Mucosa of descending colon (tissue), 3 donors: ENCODE measurements around the gene VAT1L. TPM values are rescaled to one million over a fixed set of nuclear protein-coding genes. Genes with fewer than 3 reads are reported as not detected.

Experiments
- ATAC-seq: fragments of 200-7000 bp; cut with Tn5 transposase; one replicate; pipeline ENCODE4 v1.9.1; 2020; ENCODE audit warnings: mild to moderate bottlenecking, moderate library complexity
- DNase-seq, 3 donors: peaks; one replicate each; pipeline ENCODE4 v3.0.0-alpha.2; 2020
- H3K36me3 ChIP-seq: fragments of 200-600 bp; one replicate; pipeline ENCODE4 v1.8.0; 2021; ENCODE audit warnings: low read depth, mild to moderate bottlenecking
- H3K4me1 ChIP-seq: fragments of 200-600 bp; one replicate; pipeline ENCODE4 v1.8.0; 2021; ENCODE audit warnings: low read depth, mild to moderate bottlenecking
- H3K4me3 ChIP-seq: fragments of 200-600 bp; one replicate; pipeline ENCODE4 v1.8.0; 2021; ENCODE audit warnings: mild to moderate bottlenecking
- H3K9me3 ChIP-seq: fragments of 200-600 bp; one replicate; pipeline ENCODE4 v1.8.0; 2021; ENCODE audit warnings: mild to moderate bottlenecking
- intact Hi-C, 2 donors: fragments of 100-400 bp; cut with DNase I in 1 of 2; cut with micrococcal nuclease in 1 of 2; formaldehyde crosslinking; loops; one replicate each; pipeline versions ENCODE4 v1.11.0 to v1.11.1; 2022; cut with DNase I, micrococcal nuclease
- total RNA-seq, 3 donors: library from RNA; stranded (reverse); fragmentation: NEBNext Ultra II Directional in 2 of 3; extraction: Animal tissue kit (Norgen Biotek cat#: 25700) in 2 of 3; gene quantifications; one replicate each; pipeline versions ENCODE4 v1.2.1 to v1.2.4, GENCODE V29; 2021 to 2023
- TF ChIP-seq, protein P1 (sequence below): fragments of 200-600 bp; IDR thresholded peaks from one replicate; pipeline ENCODE4 v1.8.0; 2022; ENCODE audit warnings: antibody characterized with exemption, mild to moderate bottlenecking
- donor health status: DM: no; HTN: no; CAD: no; lungs with moderate emphysema.
- donor health status: DM: no; HTN: no; CAD: no.
- donor health status: DM: no; HTN: yes; CAD: no.

Gene VAT1L
- total RNA-seq, 3 donors from 2014 or later: 0.84 to 8.7 (median 0.84) TPM

DNA sequence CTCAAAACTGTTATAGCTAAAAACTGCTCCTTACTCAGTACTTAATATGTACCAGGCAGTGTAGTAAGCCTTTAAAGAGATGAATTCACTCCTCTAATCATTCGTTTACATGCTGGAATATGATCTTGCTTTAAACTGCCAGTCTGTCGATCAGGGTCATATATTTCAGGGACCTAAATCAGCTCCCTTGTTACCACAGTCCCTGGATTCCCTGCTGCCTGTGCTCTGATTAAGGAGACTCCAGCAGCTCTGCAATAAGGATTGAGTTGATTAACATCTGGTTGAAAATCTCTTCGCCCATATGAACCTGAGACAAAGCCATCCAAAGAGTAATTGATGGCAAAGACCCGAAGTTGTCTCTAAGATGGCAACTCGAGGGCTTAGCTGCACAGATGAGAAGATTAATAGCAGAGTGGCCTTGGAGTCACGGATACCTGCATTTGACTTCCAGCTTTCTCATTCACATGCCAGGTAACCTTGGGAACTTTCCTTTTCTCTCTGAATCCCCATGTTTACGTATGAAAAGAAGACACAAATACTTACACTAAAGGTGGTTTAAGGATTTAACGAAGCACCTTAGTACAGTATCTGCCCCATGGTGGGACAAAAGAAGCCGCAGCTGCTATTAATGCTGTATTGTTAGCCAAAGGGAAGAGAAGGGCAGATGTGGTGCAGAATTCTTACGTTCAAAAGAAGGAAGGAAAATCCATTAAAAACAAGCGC lies 68.2 kb downstream of the VAT1L start:
- TF ChIP-seq, protein P1, sequence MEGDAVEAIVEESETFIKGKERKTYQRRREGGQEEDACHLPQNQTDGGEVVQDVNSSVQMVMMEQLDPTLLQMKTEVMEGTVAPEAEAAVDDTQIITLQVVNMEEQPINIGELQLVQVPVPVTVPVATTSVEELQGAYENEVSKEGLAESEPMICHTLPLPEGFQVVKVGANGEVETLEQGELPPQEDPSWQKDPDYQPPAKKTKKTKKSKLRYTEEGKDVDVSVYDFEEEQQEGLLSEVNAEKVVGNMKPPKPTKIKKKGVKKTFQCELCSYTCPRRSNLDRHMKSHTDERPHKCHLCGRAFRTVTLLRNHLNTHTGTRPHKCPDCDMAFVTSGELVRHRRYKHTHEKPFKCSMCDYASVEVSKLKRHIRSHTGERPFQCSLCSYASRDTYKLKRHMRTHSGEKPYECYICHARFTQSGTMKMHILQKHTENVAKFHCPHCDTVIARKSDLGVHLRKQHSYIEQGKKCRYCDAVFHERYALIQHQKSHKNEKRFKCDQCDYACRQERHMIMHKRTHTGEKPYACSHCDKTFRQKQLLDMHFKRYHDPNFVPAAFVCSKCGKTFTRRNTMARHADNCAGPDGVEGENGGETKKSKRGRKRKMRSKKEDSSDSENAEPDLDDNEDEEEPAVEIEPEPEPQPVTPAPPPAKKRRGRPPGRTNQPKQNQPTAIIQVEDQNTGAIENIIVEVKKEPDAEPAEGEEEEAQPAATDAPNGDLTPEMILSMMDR: no peak
- DNase-seq (no peak), ATAC-seq (no peak)
- Histone ChIP-seq H3K4me1 (no peaks in the 10 kb centered on the region), H3K4me3 (no peak overlapping the region), H3K9me3 (no peaks in the 10 kb centered on the region), H3K36me3 (no peaks in the 10 kb centered on the region)
- intact Hi-C loops: no loop called here

DNA sequence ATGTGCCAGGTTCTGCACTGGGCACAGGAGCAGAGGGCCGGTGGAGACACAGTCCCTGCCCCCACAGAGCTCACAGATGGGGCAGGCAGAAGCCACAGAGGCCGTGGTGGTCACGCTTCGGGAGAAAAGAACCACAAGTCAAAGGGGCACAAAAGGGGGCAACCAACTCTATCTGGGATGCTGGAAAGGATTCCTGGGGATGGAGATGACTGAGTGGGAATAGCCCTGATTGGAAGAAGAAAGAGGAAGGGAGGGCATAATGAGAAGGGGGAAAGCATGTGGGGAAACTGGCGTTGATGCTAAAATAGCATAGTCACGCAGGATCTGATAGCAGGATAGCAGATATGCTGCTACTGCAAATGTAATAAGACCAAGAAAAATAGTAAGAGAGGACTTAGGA lies 69.7 kb downstream of the VAT1L start:
- H3K4me1 ChIP-seq: peaks cover 5% of the 10 kb centered on the region
- H3K36me3 ChIP-seq: no peaks in the 10 kb centered on the region
- TF ChIP-seq, protein P1: no peak
- DNase-seq (no peak), ATAC-seq (no peak)
- no peak overlapping the region for H3K4me3 ChIP-seq
- H3K9me3 ChIP-seq: no peaks in the 10 kb centered on the region
- intact Hi-C loops: no loop called here

DNA sequence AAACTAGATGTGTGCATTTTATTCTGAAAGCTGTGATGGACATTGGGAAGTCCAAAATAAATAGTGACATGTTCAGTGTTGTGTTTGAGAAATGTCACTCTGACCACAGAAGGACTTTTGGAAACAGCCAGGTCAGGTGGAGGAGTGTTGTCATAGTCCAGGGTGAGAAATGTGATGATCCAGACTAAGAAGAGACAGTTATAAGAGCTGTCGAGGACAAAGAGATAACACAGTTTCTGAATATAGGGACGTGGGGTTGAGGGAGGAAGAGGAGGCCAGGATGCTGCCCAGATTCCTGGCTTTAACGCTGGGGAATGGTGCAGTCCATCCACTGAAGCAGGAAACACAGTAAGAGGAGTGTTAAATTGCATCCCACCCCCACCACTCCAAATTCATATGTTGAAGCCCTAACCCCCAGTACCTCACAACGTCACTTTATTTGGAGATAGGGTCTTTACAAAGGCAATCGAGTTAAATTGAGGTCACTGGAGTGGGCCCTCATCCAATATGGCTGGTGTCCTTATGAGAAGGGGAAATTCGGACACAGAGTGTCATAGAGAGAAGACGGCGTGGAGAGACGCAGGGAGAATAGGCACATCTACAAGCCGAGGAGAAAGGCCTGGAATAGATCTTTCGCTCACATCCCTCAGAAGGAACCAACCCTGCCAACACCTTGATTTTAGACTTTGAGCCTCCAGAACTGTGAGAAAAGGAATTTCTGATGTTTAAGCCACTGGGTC lies 71.3 kb downstream of the VAT1L start:
- peaks cover 5% of the 10 kb centered on the region for H3K4me1 ChIP-seq
- no peak for ATAC-seq
- H3K36me3 ChIP-seq: no peaks in the 10 kb centered on the region
- H3K9me3 ChIP-seq: no peaks in the 10 kb centered on the region
- no peak overlapping the region for H3K4me3 ChIP-seq
- no peak for DNase-seq
- TF ChIP-seq, protein P1: no peak
- intact Hi-C loops: no loop called here

DNA sequence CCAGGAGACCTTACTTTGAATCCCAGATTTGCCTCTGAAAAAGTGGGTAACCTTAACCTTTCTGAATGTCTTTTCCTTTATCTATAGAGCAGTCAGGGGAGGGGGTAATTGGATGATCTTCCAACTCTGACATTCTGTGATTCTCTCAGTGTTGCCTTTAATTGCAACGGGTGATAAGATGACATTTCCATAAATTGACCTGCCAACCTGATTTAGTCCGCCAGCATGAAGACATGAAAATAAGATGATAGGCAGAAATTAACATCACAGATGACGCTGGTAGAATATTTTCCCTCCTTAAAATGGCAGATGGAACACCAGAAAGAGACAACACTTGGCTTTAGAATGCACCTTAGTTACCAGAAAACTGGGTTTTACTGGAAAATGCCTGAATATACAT lies 72.6 kb downstream of the VAT1L start:
- no peak for ATAC-seq
- Histone ChIP-seq H3K4me3 (no peak overlapping the region), H3K36me3 (no peaks in the 10 kb centered on the region), H3K4me1 (peaks cover 5% of the 10 kb centered on the region), H3K9me3 (no peaks in the 10 kb centered on the region)
- DNase-seq: no peak
- intact Hi-C loops: no loop called here
- TF ChIP-seq, protein P1: no peak

DNA sequence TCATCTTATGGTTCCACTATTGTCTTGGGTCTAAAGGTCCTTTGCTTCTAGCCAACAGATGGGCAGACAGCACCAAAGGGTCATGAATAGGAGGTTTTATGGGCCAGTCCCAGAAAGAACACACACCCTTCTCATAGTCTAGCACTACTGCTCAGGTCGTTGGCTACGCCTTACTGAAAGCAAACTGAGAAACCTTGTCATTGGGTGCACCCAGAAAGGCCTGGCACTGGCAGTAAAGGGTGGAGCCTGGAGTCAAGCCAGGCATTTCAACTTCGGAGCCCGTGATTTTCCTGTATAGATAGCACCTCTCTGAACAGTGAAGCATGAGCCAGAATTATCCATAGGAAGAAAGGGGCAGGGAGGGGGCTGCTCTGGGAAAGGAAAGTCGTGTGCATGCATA lies 74.9 kb downstream of the VAT1L start:
- TF ChIP-seq, protein P1: no peak
- no peaks in the 10 kb centered on the region for H3K36me3 ChIP-seq
- DNase-seq (peak; percentile 75 to 95 (median 83)), ATAC-seq (peak; percentile 98)
- H3K4me1 ChIP-seq: peaks cover 5% of the 10 kb centered on the region
- H3K4me3 ChIP-seq: no peak overlapping the region
- intact Hi-C loops: no loop called here
- H3K9me3 ChIP-seq: no peaks in the 10 kb centered on the region
